HG03025 (cell line): ENCODE results near the gene HS2ST1.

ENCODE experiments used
- ATAC-seq: cut with Tn5 transposase; IDR thresholded peaks from one replicate; pipeline ENCODE4 v1.9.1; 2021; ENCODE audit warnings: mild to moderate bottlenecking, moderate library complexity; ENCODE audit not compliant: unreplicated experiment, low FRiP score

The HS2ST1 gene

GRCh38 chr1:87131809-87132283 is 217.4 kb downstream of the HS2ST1 start:
- ATAC-seq, result peak; percentile 94

- peak; percentile 29 for ATAC-seq
Measured at GRCh38 chr1:87132284-87132870, 217.9 kb downstream of the HS2ST1 start.

GRCh38 chr1:87134061-87134460 is 219.6 kb downstream of the HS2ST1 start:
- ATAC-seq, result no peak

GRCh38 chr1:87134625-87135328 is 220.3 kb downstream of the HS2ST1 start:
- no peak for ATAC-seq

GRCh38 chr1:87135329-87135712 is 220.9 kb downstream of the HS2ST1 start:
- no peak for ATAC-seq

- ATAC-seq, result no peak
Measured at GRCh38 chr1:87136607-87137341, 222.3 kb downstream of the HS2ST1 start.

GRCh38 chr1:87137342-87137739 is 222.9 kb downstream of the HS2ST1 start:
- ATAC-seq, result no peak

- ATAC-seq, result no peak
Measured at GRCh38 chr1:87140831-87141540, 226.6 kb downstream of the HS2ST1 start.

- no peak for ATAC-seq
Measured at GRCh38 chr1:87141556-87141955, 227.1 kb downstream of the HS2ST1 start.

- ATAC-seq, result no peak
Measured at GRCh38 chr1:87143413-87144135, 229.1 kb downstream of the HS2ST1 start.

GRCh38 chr1:87144316-87144895 is 230.0 kb downstream of the HS2ST1 start:
- ATAC-seq, result no peak

- ATAC-seq, result no peak
Measured at GRCh38 chr1:87144981-87145380, 230.5 kb downstream of the HS2ST1 start.

- ATAC-seq, result no peak
Measured at GRCh38 chr1:87146538-87146937, 232.1 kb downstream of the HS2ST1 start.

GRCh38 chr1:87146986-87147385 is 232.6 kb downstream of the HS2ST1 start:
- ATAC-seq, result no peak

GRCh38 chr1:87147851-87148250 is 233.4 kb downstream of the HS2ST1 start:
- no peak for ATAC-seq

GRCh38 chr1:87148661-87149060 is 234.2 kb downstream of the HS2ST1 start:
- no peak for ATAC-seq

- no peak for ATAC-seq
Measured at GRCh38 chr1:87149241-87150041, 235.0 kb downstream of the HS2ST1 start.

GRCh38 chr1:87150143-87150542 is 235.7 kb downstream of the HS2ST1 start:
- no peak for ATAC-seq
